Measurements from ENCODE around the gene CCDC127. TPM values are rescaled to one million over a fixed set of nuclear protein-coding genes. Genes with fewer than 3 reads are reported as not detected.

The CCDC127 gene
- total and polyA plus RNA-seq, 5 experiments from 2014 or later: 3.2 to 10.1 (median 4.4) TPM

GRCh38 chr5:185095-186070, 32.6 kb downstream of the CCDC127 start:
- H3K36me3 Mint-ChIP-seq: no peaks in the 10 kb centered on the region
- peaks cover 3 to 12% (median 9%) of the 10 kb centered on the region in 4 donors for H3K4me1 Mint-ChIP-seq
- no peak overlapping the region for H3K27ac Mint-ChIP-seq
- H3K4me3 Mint-ChIP-seq: no peak overlapping the region
- H3K9me3 Mint-ChIP-seq: no peaks in the 10 kb centered on the region
- POLR2A ChIA-PET: no interaction called here
- no peak for DNase-seq
- peaks cover 3 to 10% (median 4%) of the 10 kb centered on the region in 5 donors for H3K27me3 Mint-ChIP-seq
- ATAC-seq: no peak

GRCh38 chr5:184471-184870, 33.5 kb downstream of the CCDC127 start:
- Mint-ChIP-seq H3K4me1 (peaks cover 3 to 9% (median 8%) of the 10 kb centered on the region in 4 donors), H3K27ac (no peak overlapping the region), H3K4me3 (no peak overlapping the region), H3K27me3 (peaks cover 0 to 10% (median 3%) of the 10 kb centered on the region in 5 donors), H3K36me3 (no peaks in the 10 kb centered on the region), H3K9me3 (no peaks in the 10 kb centered on the region)
- POLR2A ChIA-PET: no interaction called here
- DNase-seq (no peak), ATAC-seq (no peak)

GRCh38 chr5:182126-182525, 35.8 kb downstream of the CCDC127 start:
- DNase-seq: no peak
- H3K36me3 Mint-ChIP-seq: no peaks in the 10 kb centered on the region
- POLR2A ChIA-PET: no interaction called here
- H3K9me3 Mint-ChIP-seq: no peaks in the 10 kb centered on the region
- no peak for ATAC-seq
- H3K4me3 Mint-ChIP-seq: no peak overlapping the region
- no peaks in the 10 kb centered on the region for H3K4me1 Mint-ChIP-seq
- peaks cover 0 to 10% (median 3%) of the 10 kb centered on the region in 5 donors for H3K27me3 Mint-ChIP-seq
- peak overlapping the region in 2 of 10 donors; percentile 33 to 41 for H3K27ac Mint-ChIP-seq

- H3K27ac Mint-ChIP-seq: no peak overlapping the region
- no peak overlapping the region for H3K4me3 Mint-ChIP-seq
- no peaks in the 10 kb centered on the region for H3K36me3 Mint-ChIP-seq
- ATAC-seq: no peak
- POLR2A ChIA-PET: no interaction called here
- DNase-seq: no peak
- peaks cover 0 to 10% (median 3%) of the 10 kb centered on the region in 5 donors for H3K27me3 Mint-ChIP-seq
- H3K9me3 Mint-ChIP-seq: no peaks in the 10 kb centered on the region
- H3K4me1 Mint-ChIP-seq: no peaks in the 10 kb centered on the region
These were observed 36.4 kb downstream of the CCDC127 start for GRCh38 chr5:181566-181965.

GRCh38 chr5:181160-181559, 36.8 kb downstream of the CCDC127 start:
- POLR2A ChIA-PET: no interaction called here
- no peak overlapping the region for H3K4me3 Mint-ChIP-seq
- no peaks in the 10 kb centered on the region for H3K9me3 Mint-ChIP-seq
- no peak for ATAC-seq
- H3K36me3 Mint-ChIP-seq: no peaks in the 10 kb centered on the region
- no peaks in the 10 kb centered on the region for H3K4me1 Mint-ChIP-seq
- DNase-seq: no peak
- H3K27ac Mint-ChIP-seq: no peak overlapping the region
- H3K27me3 Mint-ChIP-seq: peaks cover 0 to 10% (median 3%) of the 10 kb centered on the region in 5 donors

GRCh38 chr5:180286-180918, 37.6 kb downstream of the CCDC127 start:
- DNase-seq: no peak
- H3K36me3 Mint-ChIP-seq: no peaks in the 10 kb centered on the region
- no peak overlapping the region for H3K4me3 Mint-ChIP-seq
- H3K27me3 Mint-ChIP-seq: peaks cover 0 to 10% (median 3%) of the 10 kb centered on the region in 5 donors
- ATAC-seq: no peak
- POLR2A ChIA-PET: no interaction called here
- no peaks in the 10 kb centered on the region for H3K4me1 Mint-ChIP-seq
- no peaks in the 10 kb centered on the region for H3K9me3 Mint-ChIP-seq
- H3K27ac Mint-ChIP-seq: no peak overlapping the region

- POLR2A ChIA-PET: no interaction called here
- H3K4me1 Mint-ChIP-seq: no peaks in the 10 kb centered on the region
- no peaks in the 10 kb centered on the region for H3K36me3 Mint-ChIP-seq
- peaks cover 0 to 10% (median 3%) of the 10 kb centered on the region in 5 donors for H3K27me3 Mint-ChIP-seq
- no peak for DNase-seq
- H3K9me3 Mint-ChIP-seq: no peaks in the 10 kb centered on the region
- no peak overlapping the region for H3K4me3 Mint-ChIP-seq
- ATAC-seq: no peak
- no peak overlapping the region for H3K27ac Mint-ChIP-seq
These were observed 38.6 kb downstream of the CCDC127 start for GRCh38 chr5:179401-179800.

- Mint-ChIP-seq H3K9me3 (no peaks in the 10 kb centered on the region), H3K27ac (no peak overlapping the region), H3K4me3 (no peak overlapping the region), H3K36me3 (no peaks in the 10 kb centered on the region), H3K4me1 (no peaks in the 10 kb centered on the region), H3K27me3 (peaks cover 0 to 10% (median 3%) of the 10 kb centered on the region in 5 donors)
- ATAC-seq: no peak
- POLR2A ChIA-PET: no interaction called here
- DNase-seq: no peak
These were observed 39.8 kb downstream of the CCDC127 start for GRCh38 chr5:178110-178509.

GRCh38 chr5:176296-176823, 41.6 kb downstream of the CCDC127 start:
- ATAC-seq (no peak), DNase-seq (no peak)
- H3K27ac Mint-ChIP-seq: no peak overlapping the region
- H3K36me3 Mint-ChIP-seq: no peaks in the 10 kb centered on the region
- no peaks in the 10 kb centered on the region for H3K9me3 Mint-ChIP-seq
- H3K4me3 Mint-ChIP-seq: no peak overlapping the region
- peaks cover 0 to 9% (median 3%) of the 10 kb centered on the region in 5 donors for H3K27me3 Mint-ChIP-seq
- H3K4me1 Mint-ChIP-seq: no peaks in the 10 kb centered on the region
- POLR2A ChIA-PET: no interaction called here

GRCh38 chr5:174876-175465, 43.0 kb downstream of the CCDC127 start:
- Mint-ChIP-seq H3K27me3 (peaks cover 0 to 2% (median 0%) of the 10 kb centered on the region in 5 donors), H3K4me3 (no peak overlapping the region), H3K4me1 (no peaks in the 10 kb centered on the region), H3K27ac (no peak overlapping the region), H3K36me3 (no peaks in the 10 kb centered on the region), H3K9me3 (no peaks in the 10 kb centered on the region)
- ATAC-seq (no peak), DNase-seq (no peak)
- POLR2A ChIA-PET: no interaction called here

GRCh38 chr5:174291-174600, 43.7 kb downstream of the CCDC127 start:
- ATAC-seq: no peak
- POLR2A ChIA-PET: no interaction called here
- no peaks in the 10 kb centered on the region for H3K36me3 Mint-ChIP-seq

GRCh38 chr5:173392-174290, 44.3 kb downstream of the CCDC127 start:
- no peaks in the 10 kb centered on the region for H3K4me1 Mint-ChIP-seq
- no peak overlapping the region for H3K4me3 Mint-ChIP-seq
- H3K27me3 Mint-ChIP-seq: peaks cover 0 to 2% (median 0%) of the 10 kb centered on the region in 5 donors
- no peaks in the 10 kb centered on the region for H3K9me3 Mint-ChIP-seq
- ATAC-seq (no peak), DNase-seq (no peak)
- H3K27ac Mint-ChIP-seq: no peak overlapping the region
- H3K36me3 Mint-ChIP-seq: no peaks in the 10 kb centered on the region
- POLR2A ChIA-PET: no interaction called here

More at GRCh38 chr5:174291-174600, 43.7 kb downstream of the CCDC127 start:
- H3K27ac Mint-ChIP-seq: no peak overlapping the region
- no peaks in the 10 kb centered on the region for H3K4me1 Mint-ChIP-seq
- DNase-seq: no peak
- peaks cover 0 to 2% (median 0%) of the 10 kb centered on the region in 5 donors for H3K27me3 Mint-ChIP-seq
- H3K9me3 Mint-ChIP-seq: no peaks in the 10 kb centered on the region
- H3K4me3 Mint-ChIP-seq: no peak overlapping the region
